Adrenal gland (tissue), 5 donors: Measurements from ENCODE around the gene SMIM23.

Source experiments
- CTCF ChIP-seq, 6 experiments: fragments of 450-650 bp in 4 of 6; fragments of 200-600 bp in 2 of 6; sonication (generic) in 1 of 6; IDR thresholded peaks; 1 replicate in 5 of 6; 2 replicates in 1 of 6; pipeline versions ENCODE4 v1.5.1 to v1.8.0; 2016 to 2021; ENCODE audit warnings: antibody characterized with exemption in 6 of 6, mild to moderate bottlenecking in 2 of 6, moderate library complexity in 1 of 6
- POLR2A ChIP-seq, 2 donors: fragments of 450-650 bp; IDR thresholded peaks; one replicate each; pipeline ENCODE4 v1.6.1; 2017; ENCODE audit warnings: antibody characterized with exemption in 2 of 2, mild to moderate bottlenecking in 2 of 2, moderate library complexity in 1 of 2
- donor health status: DM: no; HTN: no; CAD: no.

DNA sequence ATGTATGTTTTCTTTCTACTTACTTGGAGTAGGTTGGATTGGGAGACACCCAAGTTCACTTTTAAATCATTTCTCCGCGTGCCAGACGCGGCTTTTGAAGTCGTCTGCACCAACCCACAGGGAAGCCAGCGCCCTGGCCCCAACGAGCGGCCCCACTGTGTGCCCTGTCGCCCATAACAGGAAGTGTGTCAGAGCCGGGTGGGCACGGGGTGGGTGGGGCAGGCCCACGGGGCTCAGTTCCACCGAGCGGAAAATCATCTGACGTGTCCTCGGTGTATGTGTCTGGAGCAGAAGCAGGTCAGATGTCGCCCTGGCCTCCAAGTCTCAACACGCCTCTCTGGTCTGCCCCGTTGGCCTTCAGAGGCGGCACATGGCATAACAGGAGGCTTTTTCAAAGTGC, 22.7 kb upstream of the SMIM23 start:
- TF ChIP-seq POLR2A (IDR thresholded peaks at IDR 0.05) (no peak), CTCF (IDR thresholded peaks at IDR 0.05) (no peak)
